Measurements from ENCODE around the gene SIM2.

SIM2 gene

DNA sequence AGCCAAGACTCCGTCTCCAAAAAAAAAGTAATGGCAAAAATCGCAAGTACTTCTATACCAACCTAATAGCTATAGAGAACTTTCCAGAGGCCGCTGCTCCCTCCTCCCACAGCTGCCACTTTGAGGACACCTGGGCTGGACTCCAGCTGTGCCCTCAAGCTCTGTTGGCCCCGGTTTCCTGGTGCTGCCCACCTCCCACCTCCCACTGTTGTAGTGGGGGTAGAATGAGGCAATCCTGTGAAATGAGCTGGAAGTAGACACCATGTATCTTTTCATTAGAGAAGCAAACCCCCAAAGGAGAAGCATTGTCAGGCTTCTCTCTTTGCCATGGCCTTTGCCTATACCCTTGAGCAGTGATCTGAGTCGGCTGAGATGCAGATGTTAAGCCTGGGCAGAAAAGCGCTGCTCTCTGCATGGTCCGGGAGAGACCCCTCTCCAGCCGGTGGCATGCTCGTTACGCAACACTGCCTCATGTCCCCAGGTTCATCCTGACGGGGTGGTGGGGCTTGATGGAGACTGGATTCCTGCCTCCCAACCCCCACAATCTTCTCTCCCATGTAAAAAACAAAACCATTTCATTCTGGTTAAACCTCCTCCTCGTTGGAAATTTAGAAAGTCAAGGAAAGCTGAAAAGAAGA, 39.7 kb downstream of the SIM2 start:
- no peak for DNase-seq (ENCODE audit: low read depth in 3 of 3)

- DNase-seq (ENCODE audit: low read depth in 3 of 3) = no peak
These were observed 42.6 kb downstream of the SIM2 start for GRCh38 chr21:36741506-36741905.

DNA sequence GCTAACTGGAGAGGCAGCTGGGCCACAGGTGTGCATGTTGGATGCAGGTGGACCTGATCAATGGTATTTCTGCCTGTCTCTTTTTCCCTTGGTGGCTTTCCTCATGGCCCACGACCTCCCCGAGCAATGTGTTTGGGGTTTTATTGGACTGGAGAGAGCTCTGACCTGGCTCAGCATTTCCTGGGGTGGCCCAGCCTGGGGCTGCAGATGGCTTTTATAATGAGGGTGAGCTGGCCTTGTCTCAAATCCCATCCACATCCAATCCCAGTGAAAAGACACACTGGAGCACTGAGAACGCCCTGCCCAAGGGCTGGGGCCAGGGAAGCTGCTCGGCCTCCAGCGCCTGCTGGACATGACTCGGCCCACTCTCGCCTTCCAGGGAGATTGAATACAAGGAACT, 44.1 kb downstream of the SIM2 start:
- no peak for DNase-seq (ENCODE audit: low read depth in 3 of 3)

DNA sequence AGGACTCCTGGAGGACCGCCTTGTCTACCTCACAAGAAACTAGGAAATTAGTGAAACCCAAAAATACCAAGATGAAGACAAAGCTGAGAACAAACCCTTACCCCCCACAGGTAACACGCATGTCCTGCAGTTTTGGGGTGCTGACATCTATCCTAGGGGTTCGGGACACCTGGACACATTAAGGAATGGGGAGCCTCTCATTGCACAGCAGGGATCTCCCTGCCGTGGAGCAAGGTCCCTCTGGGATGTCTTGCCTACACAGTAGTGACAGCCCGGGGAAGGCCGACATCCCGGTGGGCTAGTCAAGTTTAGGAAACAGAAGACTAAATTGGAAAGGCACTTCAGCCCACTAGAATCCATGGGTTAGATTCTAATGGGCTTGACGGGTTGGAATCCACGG, 44.5 kb downstream of the SIM2 start:
- DNase-seq (ENCODE audit: low read depth in 3 of 3) = no peak

DNA sequence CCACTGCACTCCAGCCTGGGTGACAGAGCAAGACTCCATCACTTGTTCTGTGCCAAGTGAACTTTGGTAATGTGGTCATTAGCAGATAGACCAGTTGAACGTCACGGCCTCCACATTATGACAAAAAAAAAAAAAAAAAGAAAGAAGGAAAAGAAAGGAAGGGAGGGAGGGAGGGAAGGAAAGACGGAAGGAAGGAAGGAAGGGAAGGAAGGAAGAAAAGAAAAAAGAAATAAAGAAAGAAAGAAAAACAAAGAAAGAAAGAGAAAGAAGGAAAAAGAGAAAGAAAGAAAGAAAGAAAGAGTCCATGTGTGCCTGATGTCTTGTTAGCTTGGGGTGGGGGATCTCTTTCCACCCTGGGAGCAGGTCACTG, 45.3 kb downstream of the SIM2 start:
- DNase-seq (ENCODE audit: low read depth in 3 of 3) = no peak

DNA sequence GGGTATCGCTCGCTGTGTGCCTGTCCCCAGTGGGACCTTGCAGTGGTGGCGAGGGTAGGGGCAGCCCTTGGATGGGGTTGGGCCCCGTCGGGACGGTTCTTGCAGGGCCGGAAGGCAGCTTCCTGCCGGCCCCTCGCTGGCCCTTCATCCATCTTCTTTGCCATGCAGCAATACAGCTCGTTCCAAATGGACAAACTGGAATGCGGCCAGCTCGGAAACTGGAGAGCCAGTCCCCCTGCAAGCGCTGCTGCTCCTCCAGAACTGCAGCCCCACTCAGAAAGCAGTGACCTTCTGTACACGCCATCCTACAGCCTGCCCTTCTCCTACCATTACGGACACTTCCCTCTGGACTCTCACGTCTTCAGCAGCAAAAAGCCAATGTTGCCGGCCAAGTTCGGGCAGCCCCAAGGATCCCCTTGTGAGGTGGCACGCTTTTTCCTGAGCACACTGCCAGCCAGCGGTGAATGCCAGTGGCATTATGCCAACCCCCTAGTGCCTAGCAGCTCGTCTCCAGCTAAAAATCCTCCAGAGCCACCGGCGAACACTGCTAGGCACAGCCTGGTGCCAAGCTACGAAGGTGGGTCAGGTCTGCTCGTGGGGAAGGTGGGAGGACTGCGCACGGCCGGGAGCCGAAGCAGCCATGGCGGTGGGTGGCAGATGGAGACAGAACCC, 45.8 kb downstream of the SIM2 start:
- no peak for DNase-seq (ENCODE audit: low read depth in 3 of 3)

- DNase-seq (ENCODE audit: low read depth in 3 of 3) = no peak
These were observed 46.5 kb downstream of the SIM2 start for GRCh38 chr21:36745459-36745858.

GRCh38 chr21:36747041-36747814, 48.3 kb downstream of the SIM2 start:
- no peak for DNase-seq (ENCODE audit: low read depth in 3 of 3)

DNA sequence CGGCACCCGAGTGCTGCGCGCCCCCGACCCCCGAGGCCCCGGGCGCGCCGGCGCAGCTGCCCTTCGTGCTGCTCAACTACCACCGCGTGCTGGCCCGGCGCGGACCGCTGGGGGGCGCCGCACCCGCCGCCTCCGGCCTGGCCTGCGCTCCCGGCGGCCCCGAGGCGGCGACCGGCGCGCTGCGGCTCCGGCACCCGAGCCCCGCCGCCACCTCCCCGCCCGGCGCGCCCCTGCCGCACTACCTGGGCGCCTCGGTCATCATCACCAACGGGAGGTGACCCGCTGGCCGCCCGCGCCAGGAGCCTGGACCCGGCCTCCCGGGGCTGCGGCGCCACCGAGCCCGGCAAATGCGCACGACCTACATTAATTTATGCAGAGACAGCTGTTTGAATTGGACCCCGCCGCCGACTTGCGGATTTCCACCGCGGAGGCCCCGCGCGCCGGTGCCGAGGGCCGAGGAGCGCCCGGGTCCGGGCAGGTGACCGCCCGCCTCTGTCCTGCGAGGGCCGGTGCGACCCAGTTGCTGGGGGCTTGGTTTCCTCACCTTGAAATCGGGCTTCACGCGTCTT, 49.0 kb downstream of the SIM2 start:
- DNase-seq (ENCODE audit: low read depth in 3 of 3) = peak in 1 of 3 experiments; percentile 13

- DNase-seq (ENCODE audit: low read depth in 3 of 3) = no peak
These were observed 51.1 kb downstream of the SIM2 start for GRCh38 chr21:36749935-36750575.

- no peak for DNase-seq (ENCODE audit: low read depth in 3 of 3)
These were observed 51.7 kb downstream of the SIM2 start for GRCh38 chr21:36750576-36750959.

DNA sequence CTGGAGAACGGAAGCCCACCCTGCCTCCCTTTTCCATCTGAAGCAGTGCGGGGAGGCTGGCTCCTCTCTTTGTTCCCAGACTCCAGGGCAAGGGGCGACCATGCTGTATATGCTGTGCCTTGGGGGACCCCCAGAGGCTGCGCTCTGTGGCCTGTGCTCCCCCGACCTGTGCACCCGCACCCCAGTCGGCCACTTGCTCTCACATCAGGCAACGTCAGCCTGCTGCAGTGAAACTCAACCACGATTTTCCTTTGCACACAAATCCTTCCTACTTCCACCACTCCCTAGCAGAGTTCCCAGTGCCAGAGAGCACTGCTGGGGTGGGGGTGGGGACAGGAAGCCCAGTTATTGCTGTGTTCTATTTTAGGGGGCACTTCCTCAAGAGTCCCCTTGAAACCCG, 52.5 kb downstream of the SIM2 start:
- DNase-seq (ENCODE audit: low read depth in 3 of 3) = no peak

- no peak for DNase-seq (ENCODE audit: low read depth in 3 of 3)
These were observed 54.6 kb downstream of the SIM2 start for GRCh38 chr21:36753556-36753955.

DNA sequence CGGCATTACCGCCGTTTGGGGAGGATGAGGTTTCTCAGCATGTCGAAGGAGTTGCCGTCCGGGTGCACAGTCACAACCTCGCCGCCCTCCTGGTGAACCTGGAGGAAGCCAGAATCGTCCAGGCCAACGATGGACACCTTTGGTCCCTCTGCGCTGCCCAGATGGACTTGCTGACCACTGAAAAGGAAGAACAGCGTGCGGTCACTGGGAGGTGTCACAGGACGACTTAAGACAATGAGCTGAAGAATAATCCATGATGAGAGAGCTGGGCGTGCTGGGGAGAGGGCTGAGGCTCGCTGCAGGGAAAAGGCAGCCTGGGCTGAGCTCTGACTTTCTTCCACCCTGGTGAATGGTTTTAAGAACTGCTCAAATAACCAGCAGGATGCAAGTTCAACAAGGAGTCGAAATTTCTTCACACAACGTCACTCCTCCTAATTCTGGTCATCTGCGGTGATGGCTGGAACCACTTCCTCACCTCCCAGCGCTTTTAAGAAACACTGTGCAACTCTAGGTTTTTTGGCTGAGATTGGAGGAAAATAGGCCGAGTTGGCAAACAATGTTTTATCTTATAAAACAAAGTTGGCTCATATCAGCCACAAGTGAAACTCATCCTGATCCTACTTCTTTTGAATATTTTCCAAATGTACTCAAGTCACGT, 55.5 kb downstream of the SIM2 start:
- DNase-seq (ENCODE audit: low read depth in 3 of 3) = no peak

- DNase-seq (ENCODE audit: low read depth in 3 of 3) = no peak
These were observed 57.6 kb downstream of the SIM2 start for GRCh38 chr21:36756527-36756926.

DNA sequence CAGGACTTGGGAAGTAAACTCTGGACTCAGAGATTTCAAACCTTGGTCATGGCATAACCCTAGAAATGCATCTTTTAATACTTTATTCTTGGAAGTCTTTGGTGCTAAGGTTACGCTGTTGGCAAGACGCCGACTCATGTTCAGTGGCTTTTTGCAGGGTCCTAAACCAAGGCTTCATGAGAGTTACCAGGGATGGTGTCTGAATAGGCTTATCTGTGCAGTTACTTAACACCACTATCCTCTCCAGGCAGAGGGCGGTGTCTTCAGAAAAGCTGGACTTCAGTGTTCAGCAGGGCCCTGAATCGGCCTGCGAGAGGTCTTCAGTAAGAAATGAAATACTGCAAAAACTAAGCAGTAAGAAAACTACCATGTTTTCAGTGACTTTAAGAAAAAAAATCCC, 58.3 kb downstream of the SIM2 start:
- no peak for DNase-seq (ENCODE audit: low read depth in 3 of 3)

DNA sequence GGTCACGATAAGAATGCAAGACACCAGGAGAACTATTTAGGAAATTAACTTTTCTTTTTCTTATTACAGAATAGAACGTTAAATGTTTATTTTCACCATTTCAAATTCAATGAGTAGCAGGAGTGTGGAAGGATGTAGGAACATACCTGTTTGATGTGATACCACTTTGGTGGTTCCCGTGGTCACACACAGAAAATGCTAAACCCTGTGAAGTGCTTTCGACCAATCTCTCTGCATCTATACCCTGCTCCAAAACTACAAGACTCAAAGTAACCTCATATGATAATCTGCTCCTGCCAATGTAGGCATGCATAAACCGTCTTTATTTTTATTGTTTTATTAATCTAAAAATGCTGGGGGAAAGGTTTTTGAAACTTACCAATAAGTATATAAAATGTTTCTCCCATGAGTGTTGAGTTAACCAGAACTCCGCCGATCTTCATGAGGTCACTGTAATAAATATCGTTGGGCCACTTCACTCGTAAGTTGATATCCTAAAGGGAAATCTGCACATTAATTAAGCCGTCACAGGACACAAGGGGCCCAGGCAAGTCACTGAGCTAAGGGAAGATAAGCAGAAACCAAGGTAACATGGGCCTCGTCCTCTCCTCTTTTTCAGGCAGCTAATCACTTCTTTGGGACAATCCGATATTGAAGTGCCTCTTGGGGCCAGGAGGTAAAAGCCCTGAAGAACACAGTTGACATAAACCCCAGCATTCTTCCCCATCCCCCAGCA, 60.6 kb downstream of the SIM2 start:
- no peak for DNase-seq (ENCODE audit: low read depth in 3 of 3)

- no peak for DNase-seq (ENCODE audit: low read depth in 3 of 3)
These were observed 62.8 kb downstream of the SIM2 start for GRCh38 chr21:36761685-36762084.

DNA sequence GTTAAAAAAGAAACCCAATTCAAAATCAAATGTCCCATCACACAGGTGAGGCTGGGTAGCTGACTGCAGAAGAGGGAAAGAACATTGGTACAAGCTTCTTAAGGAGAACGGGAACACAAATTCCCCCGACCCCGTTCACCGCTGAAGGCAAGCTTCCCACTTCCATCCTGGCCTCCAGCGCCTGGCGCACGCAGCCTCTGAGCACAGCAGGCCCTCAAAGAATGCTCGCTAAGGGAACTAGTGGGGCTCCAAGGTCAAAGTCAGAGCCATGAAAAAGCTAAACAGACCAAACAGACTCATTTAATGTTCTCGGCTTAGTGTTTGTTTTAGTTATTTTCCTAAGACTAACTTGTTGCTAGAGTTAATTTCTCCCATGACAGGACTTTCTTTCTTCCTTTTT, 63.7 kb downstream of the SIM2 start:
- no peak for DNase-seq (ENCODE audit: low read depth in 3 of 3)

GRCh38 chr21:36763305-36763704, 64.4 kb downstream of the SIM2 start:
- no peak for DNase-seq (ENCODE audit: low read depth in 3 of 3)

DNA sequence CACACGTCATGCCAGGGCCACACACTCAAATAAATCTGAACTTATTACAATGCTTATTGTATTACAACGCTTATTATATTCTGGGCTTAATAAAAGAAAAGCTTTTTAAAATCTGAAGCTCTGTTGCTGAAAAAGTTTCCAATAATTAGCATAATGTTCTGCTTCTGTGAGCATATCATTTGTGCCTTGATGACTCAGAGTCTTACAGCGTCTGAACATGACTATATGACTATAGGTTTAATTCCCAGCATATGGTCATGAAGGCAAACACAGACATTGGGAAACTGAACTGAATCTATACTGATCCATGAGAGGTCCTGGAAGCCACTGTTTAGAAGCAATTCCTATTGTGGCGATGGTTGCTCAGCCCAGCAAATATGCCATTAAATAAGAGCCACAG, 66.3 kb downstream of the SIM2 start:
- DNase-seq (ENCODE audit: low read depth in 3 of 3) = no peak
